ENCODE results near the gene MSH5. TPM values are rescaled to one million over a fixed set of nuclear protein-coding genes. Genes with fewer than 3 reads are reported as not detected.
A peak's percentile ranks its signal among the peaks of the same experiment; 100 is the strongest.

MSH5 gene
- total and polyA plus RNA-seq, 9 of the 15 experiments (the other 6 are each of a cell fraction or from before 2014, with no cell fraction given): 12.5 to 104 (median 46.6) TPM

DNA sequence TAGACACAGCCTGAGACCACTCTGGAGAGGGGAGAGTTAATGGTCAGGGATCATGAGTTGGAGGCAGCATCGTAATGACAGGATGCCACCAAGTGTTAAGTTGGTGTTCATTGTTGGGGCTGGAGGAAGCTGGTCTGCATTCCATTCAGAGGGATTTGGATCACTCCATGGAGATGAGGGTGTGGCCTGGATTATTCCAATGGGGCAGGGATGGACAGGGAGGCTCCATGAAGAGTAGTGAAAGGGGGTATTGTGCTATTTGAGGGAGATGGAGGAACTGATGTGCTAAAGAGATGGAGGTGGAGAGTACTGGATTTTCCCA lies 23.8 kb downstream of the MSH5 start:
- H3K27me3 ChIP-seq (ENCODE audit: control insufficient read depth in 2 of 2, insufficient read depth in 2 of 2, low read length in 2 of 2): no peaks in the 10 kb centered on the region
- no peaks in the 10 kb centered on the region for H3K9me1 ChIP-seq (ENCODE audit: control insufficient read depth, insufficient read depth, low read length)
- H4K20me1 ChIP-seq (replicated peaks; ENCODE audit: control insufficient read depth, insufficient read depth, low read length): no peaks in the 10 kb centered on the region
- H3K4me2 ChIP-seq (ENCODE audit: insufficient read depth, low read length): no peak overlapping the region
- peaks cover 55% of the 10 kb centered on the region for H3K36me3 ChIP-seq (ENCODE audit: control insufficient read depth, insufficient read depth, low read length)
- POLR2A ChIA-PET: interaction anchor here (0.6 to 4.6 kb wide), 4 partner anchors 9 to 87 kb away, joined by 3 to 29 read pairs (median 6); partner anchors contain the start of genes CLIC1 and MSH5
- no TSS peak for BruUV-seq (replicated peaks)
- H3K27ac ChIP-seq (ENCODE audit: extremely low read depth, low read depth, low read length): no peak overlapping the region
- H3K9ac ChIP-seq (ENCODE audit: insufficient read depth in 1 of 2, low read depth in 2 of 2, low read length in 2 of 2): peak overlapping the region in 1 of 2 experiments; percentile 40; a peak in 2 of 4 replicates
- FAIRE-seq: no peak
- intact Hi-C loops (cut with micrococcal nuclease): no loop called here
- no peak overlapping the region for H2AFZ ChIP-seq (ENCODE audit: low read depth, low read length)
- no peaks in the 10 kb centered on the region for H3K79me2 ChIP-seq (ENCODE audit: control insufficient read depth, insufficient read depth, low read length)
- 30% methylated on average over 1 of the region's 1 CpG for WGBS (ENCODE audit: insufficient coverage, low coverage, missing lambda C conversion rate)
- no peak for DNase-seq (ENCODE audit: extremely low read depth in 1 of 4, low spot score in 3 of 4)
- CTCF ChIA-PET (ENCODE audit: low intra/inter-chr PET ratio): no interaction called here
- in situ Hi-C loops (cut with MboI): no loop called here
- ATAC-seq: peak; percentile 4
- peaks cover 0 to 25% of the 10 kb centered on the region in 2 experiments; a peak in 3 of 5 replicates for H3K4me1 ChIP-seq (replicated peaks in 1 of 2; ENCODE audit: control insufficient read depth in 2 of 2, insufficient read depth in 2 of 2, low read length in 2 of 2)
- H3K4me3 ChIP-seq: no peak overlapping the region
- H3K9me3 ChIP-seq (replicated peaks; ENCODE audit: control insufficient read depth, insufficient read depth, low read depth, low read length): no peaks in the 10 kb centered on the region
- TF ChIP-seq POU5F1 (IDR thresholded peaks at IDR 0.05; ENCODE audit: borderline replicate concordance, low read depth, low read length, partially characterized antibody): no peak
- TF ChIP-seq MCM2 (IDR thresholded peaks at IDR 0.05; ENCODE audit: low read depth): no peak
- TF ChIP-seq, protein P1, sequence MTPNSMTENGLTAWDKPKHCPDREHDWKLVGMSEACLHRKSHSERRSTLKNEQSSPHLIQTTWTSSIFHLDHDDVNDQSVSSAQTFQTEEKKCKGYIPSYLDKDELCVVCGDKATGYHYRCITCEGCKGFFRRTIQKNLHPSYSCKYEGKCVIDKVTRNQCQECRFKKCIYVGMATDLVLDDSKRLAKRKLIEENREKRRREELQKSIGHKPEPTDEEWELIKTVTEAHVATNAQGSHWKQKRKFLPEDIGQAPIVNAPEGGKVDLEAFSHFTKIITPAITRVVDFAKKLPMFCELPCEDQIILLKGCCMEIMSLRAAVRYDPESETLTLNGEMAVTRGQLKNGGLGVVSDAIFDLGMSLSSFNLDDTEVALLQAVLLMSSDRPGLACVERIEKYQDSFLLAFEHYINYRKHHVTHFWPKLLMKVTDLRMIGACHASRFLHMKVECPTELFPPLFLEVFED (CRISPR knock-in tag; conservative IDR thresholded peaks at IDR 0.05): peak; percentile 70
- peak; percentile 46; the same call in 1 of the 2 replicates for TF ChIP-seq STAG1 (CRISPR knock-in tag; IDR thresholded peaks at IDR 0.05; ENCODE audit: borderline replicate concordance)
- no peak for TF ChIP-seq PHF21A (IDR thresholded peaks at IDR 0.05; ENCODE audit: borderline replicate concordance, low read depth)
- peak; percentile 41; the same call in 1 of the 2 replicates for TF ChIP-seq SUPT5H (IDR thresholded peaks at IDR 0.05)
- 0 out of 2 replicates have a peak, but pooled peaks have one; percentile 53 for TF ChIP-seq ELF4 (CRISPR knock-in tag; IDR thresholded peaks at IDR 0.05)
- TF ChIP-seq, protein P2, sequence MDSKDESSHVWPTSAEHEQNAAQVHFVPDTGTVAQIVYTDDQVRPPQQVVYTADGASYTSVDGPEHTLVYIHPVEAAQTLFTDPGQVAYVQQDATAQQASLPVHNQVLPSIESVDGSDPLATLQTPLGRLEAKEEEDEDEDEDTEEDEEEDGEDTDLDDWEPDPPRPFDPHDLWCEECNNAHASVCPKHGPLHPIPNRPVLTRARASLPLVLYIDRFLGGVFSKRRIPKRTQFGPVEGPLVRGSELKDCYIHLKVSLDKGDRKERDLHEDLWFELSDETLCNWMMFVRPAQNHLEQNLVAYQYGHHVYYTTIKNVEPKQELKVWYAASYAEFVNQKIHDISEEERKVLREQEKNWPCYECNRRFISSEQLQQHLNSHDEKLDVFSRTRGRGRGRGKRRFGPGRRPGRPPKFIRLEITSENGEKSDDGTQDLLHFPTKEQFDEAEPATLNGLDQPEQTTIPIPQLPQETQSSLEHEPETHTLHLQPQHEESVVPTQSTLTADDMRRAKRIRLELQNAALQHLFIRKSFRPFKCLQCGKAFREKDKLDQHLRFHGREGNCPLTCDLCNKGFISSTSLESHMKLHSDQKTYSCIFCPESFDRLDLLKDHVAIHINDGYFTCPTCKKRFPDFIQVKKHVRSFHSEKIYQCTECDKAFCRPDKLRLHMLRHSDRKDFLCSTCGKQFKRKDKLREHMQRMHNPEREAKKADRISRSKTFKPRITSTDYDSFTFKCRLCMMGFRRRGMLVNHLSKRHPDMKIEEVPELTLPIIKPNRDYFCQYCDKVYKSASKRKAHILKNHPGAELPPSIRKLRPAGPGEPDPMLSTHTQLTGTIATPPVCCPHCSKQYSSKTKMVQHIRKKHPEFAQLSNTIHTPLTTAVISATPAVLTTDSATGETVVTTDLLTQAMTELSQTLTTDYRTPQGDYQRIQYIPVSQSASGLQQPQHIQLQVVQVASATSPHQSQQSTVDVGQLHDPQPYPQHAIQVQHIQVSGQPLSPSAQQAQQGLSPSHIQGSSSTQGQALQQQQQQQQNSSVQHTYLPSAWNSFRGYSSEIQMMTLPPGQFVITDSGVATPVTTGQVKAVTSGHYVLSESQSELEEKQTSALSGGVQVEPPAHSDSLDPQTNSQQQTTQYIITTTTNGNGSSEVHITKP (IDR thresholded peaks at IDR 0.05; ENCODE audit: partially characterized antibody): peak; percentile 96
- TF ChIP-seq, protein P3, sequence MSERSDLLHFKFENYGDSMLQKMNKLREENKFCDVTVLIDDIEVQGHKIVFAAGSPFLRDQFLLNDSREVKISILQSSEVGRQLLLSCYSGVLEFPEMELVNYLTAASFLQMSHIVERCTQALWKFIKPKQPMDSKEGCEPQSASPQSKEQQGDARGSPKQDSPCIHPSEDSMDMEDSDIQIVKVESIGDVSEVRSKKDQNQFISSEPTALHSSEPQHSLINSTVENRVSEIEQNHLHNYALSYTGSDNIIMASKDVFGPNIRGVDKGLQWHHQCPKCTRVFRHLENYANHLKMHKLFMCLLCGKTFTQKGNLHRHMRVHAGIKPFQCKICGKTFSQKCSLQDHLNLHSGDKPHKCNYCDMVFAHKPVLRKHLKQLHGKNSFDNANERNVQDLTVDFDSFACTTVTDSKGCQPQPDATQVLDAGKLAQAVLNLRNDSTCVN (CRISPR knock-in tag; IDR thresholded peaks at IDR 0.05): peak; percentile 58; the same call in 1 of the 2 replicates
- peak; percentile 23 for TF ChIP-seq KDM5B (IDR thresholded peaks at IDR 0.05; ENCODE audit: insufficient replicate concordance, low read depth, low read length)
